PFSK-1 (cell line): ENCODE data around the gene IRAK4.

ENCODE experiments used
- POLR2AphosphoS5 ChIP-seq: IDR thresholded peaks from 2 replicates; pipeline ENCODE4 v1.6.1; 2012; ENCODE audit warnings: low read depth, mild to moderate bottlenecking, control low read depth, low read length, moderate library complexity
- SIN3A ChIP-seq: IDR thresholded peaks from 2 replicates; pipeline ENCODE4 v1.6.1; 2012; ENCODE audit warnings: mild to moderate bottlenecking, low read length, moderate library complexity, borderline replicate concordance; ENCODE audit not compliant: insufficient read depth

DNA sequence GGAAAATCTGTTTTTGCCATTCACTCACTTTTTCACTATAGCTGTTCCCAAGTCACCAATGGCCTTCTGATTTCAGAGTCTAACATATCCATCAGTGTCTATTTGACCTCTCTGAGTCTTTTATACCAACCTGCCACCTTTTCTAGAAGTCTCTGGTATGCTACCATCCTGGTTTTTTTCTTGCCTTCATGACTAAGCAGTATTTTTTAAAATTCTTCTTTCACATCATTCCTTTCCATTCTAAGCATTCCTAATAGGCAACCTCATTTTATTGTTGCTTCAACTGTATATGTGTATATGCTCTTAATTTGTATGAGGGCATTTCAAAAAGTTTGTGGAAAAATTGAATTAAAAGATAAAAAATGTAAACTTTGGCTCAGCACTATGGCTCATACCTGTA, 5.0 kb downstream of the IRAK4 start:
- TF ChIP-seq POLR2AphosphoS5 = no peak
- no peak for TF ChIP-seq SIN3A
